Thyroid gland (tissue), 4 donors: ENCODE results near the gene GTPBP1. TPM values are rescaled to one million over a fixed set of nuclear protein-coding genes. Genes with fewer than 3 reads are reported as not detected.

ENCODE experiments used
- DNase-seq, 2 donors: peaks; one replicate each; pipeline ENCODE4 v3.0.0-alpha.2; 2019
- H3K27ac ChIP-seq, 3 donors: fragments of 200-600 bp; sonication (generic); 1 replicate in 2 of 3; 2 replicates in 1 of 3; pipeline ENCODE4 v1.5.1; 2016 to 2019; ENCODE audit warnings: mild to moderate bottlenecking in 1 of 3, moderate library complexity in 1 of 3
- H3K27me3 ChIP-seq: fragments of 200-600 bp; sonication (generic); one replicate; pipeline ENCODE4 v1.5.1; 2019
- H3K36me3 ChIP-seq, 2 donors: fragments of 200-600 bp; sonication (generic); one replicate each; pipeline ENCODE4 v1.5.1; 2016 to 2019
- H3K4me1 ChIP-seq, 2 donors: fragments of 200-600 bp; sonication (generic); one replicate each; pipeline ENCODE4 v1.5.1; 2017 to 2019
- H3K4me3 ChIP-seq, 3 donors: fragments of 200-600 bp; sonication (generic); replicated peaks in 1 of 3; 1 replicate in 2 of 3; 2 replicates in 1 of 3; pipeline ENCODE4 v1.5.1; 2016; ENCODE audit warnings: mild to moderate bottlenecking in 1 of 3
- H3K9me3 ChIP-seq: fragments of 200-600 bp; sonication (generic); one replicate; pipeline ENCODE4 v1.5.1; 2017
- CTCF ChIP-seq, 6 experiments: fragments of 200-600 bp in 3 of 6; fragments of 450-650 bp in 3 of 6; sonication (generic) in 3 of 6; IDR thresholded peaks; one replicate each; pipeline ENCODE4 v1.5.1; 2016 to 2019; ENCODE audit warnings: antibody characterized with exemption in 6 of 6, mild to moderate bottlenecking in 2 of 6, inconsistent platforms in 1 of 6, moderate library complexity in 1 of 6
- POLR2A ChIP-seq, 2 donors: fragments of 450-650 bp; IDR thresholded peaks; one replicate each; pipeline ENCODE4 v1.6.1; 2017; ENCODE audit warnings: antibody characterized with exemption in 2 of 2, mild to moderate bottlenecking in 2 of 2, moderate library complexity in 1 of 2
- WGBS, 2 donors: methylation state at CpG; one replicate each; pipeline ENCODE4 v1.1.5; 2017; 5-methylcytosine and 5-hydroxymethylcytosine counted together
- intact Hi-C: fragments of 100-400 bp; cut with DNase I; formaldehyde crosslinking; loops from one replicate; pipeline ENCODE4 v1.15.1; 2023
- total RNA-seq, 4 donors: library from RNA; depleted of rRNA; stranded (reverse); fragments of >200 nt; gene quantifications; one replicate each; pipeline ENCODE4 v1.2.3, GENCODE V29; 2016

The GTPBP1 gene
- total RNA-seq, 4 donors from 2014 or later = 51.6 to 117 (median 69.6) TPM

- Histone ChIP-seq H3K36me3 (peaks cover 52 to 67% of the 10 kb centered on the region in 2 donors), H3K4me1 (peaks cover 22 to 45% of the 10 kb centered on the region in 2 donors), H3K27ac (peak overlapping the region; percentile 74 to 92 (median 85)), H3K4me3 (no peak overlapping the region), H3K9me3 (no peaks in the 10 kb centered on the region), H3K27me3 (no peaks in the 10 kb centered on the region)
- 81 to 91% methylated on average over 12 to 13 of the region's 13 CpGs for WGBS, 2 donors
- TF ChIP-seq POLR2A (IDR thresholded peaks at IDR 0.05) = no peak
- TF ChIP-seq CTCF (IDR thresholded peaks at IDR 0.05) = no peak
- intact Hi-C loops = no loop called here
- DNase-seq = no peak
Measured at GRCh38 chr22:38734421-38735100, 28.8 kb downstream of the GTPBP1 start.

- Histone ChIP-seq H3K27me3 (no peaks in the 10 kb centered on the region), H3K9me3 (no peaks in the 10 kb centered on the region), H3K36me3 (peaks cover 52 to 67% of the 10 kb centered on the region in 2 donors), H3K27ac (peak overlapping the region in 2 of 3 donors; percentile 85 to 92), H3K4me3 (no peak overlapping the region), H3K4me1 (peaks cover 22 to 45% of the 10 kb centered on the region in 2 donors)
- no peak for DNase-seq
- WGBS, 2 donors = 93 to 97% methylated on average over 7 of the region's 7 CpGs
- intact Hi-C loops = no loop called here
- TF ChIP-seq CTCF (IDR thresholded peaks at IDR 0.05) (no peak), POLR2A (IDR thresholded peaks at IDR 0.05) (no peak)
Measured at GRCh38 chr22:38735126-38735464, 29.4 kb downstream of the GTPBP1 start.

- intact Hi-C loops = no loop called here
- H3K4me1 ChIP-seq = peaks cover 22 to 45% of the 10 kb centered on the region in 2 donors
Measured at GRCh38 chr22:38735465-38736256, 29.9 kb downstream of the GTPBP1 start.

GRCh38 chr22:38736257-38736570 lies 30.5 kb downstream of the GTPBP1 start:
- H3K36me3 ChIP-seq = peaks cover 52 to 67% of the 10 kb centered on the region in 2 donors
- DNase-seq = no peak
- H3K9me3 ChIP-seq = no peaks in the 10 kb centered on the region
- peaks cover 22 to 45% of the 10 kb centered on the region in 2 donors for H3K4me1 ChIP-seq
- H3K4me3 ChIP-seq = no peak overlapping the region
- H3K27me3 ChIP-seq = no peaks in the 10 kb centered on the region
- intact Hi-C loops = no loop called here
- TF ChIP-seq POLR2A (IDR thresholded peaks at IDR 0.05) (no peak), CTCF (IDR thresholded peaks at IDR 0.05) (no peak)
- WGBS, 2 donors = 90 to 93% methylated on average over 6 to 7 of the region's 7 CpGs
- H3K27ac ChIP-seq = peak overlapping the region in 2 of 3 donors; percentile 85 to 92

More at GRCh38 chr22:38735465-38736256, 29.9 kb downstream of the GTPBP1 start:
- Histone ChIP-seq H3K36me3 (peaks cover 52 to 67% of the 10 kb centered on the region in 2 donors), H3K27me3 (no peaks in the 10 kb centered on the region), H3K4me3 (no peak overlapping the region), H3K27ac (peak overlapping the region in 2 of 3 donors; percentile 85 to 92), H3K9me3 (no peaks in the 10 kb centered on the region)
- WGBS, 2 donors = 85 to 90% methylated on average over 13 to 15 of the region's 15 CpGs
- TF ChIP-seq CTCF (IDR thresholded peaks at IDR 0.05) (no peak), POLR2A (IDR thresholded peaks at IDR 0.05) (no peak)
- peak; percentile 54 to 60 for DNase-seq
